OCI-LY7 (cell line): Measurements from ENCODE around the gene BRIP1.

ENCODE experiments used
- CTCF ChIP-seq: fragments of 200-600 bp; sonication (generic); conservative IDR thresholded peaks from 2 replicates; pipeline ENCODE4 v1.5.1; 2014; ENCODE audit warnings: mild to moderate bottlenecking, antibody characterized with exemption, low read length, moderate library complexity, mixed read lengths
- EZH2phosphoT487 ChIP-seq: fragments of 200-600 bp; sonication (generic); IDR thresholded peaks from 2 replicates; pipeline ENCODE4 v1.6.1; 2018; ENCODE audit warnings: low read depth, borderline replicate concordance, mild to moderate bottlenecking, mixed run types, antibody characterized with exemption, low read length, moderate library complexity, mixed read lengths

GRCh38 chr17:61749823-61750404 is 113.4 kb downstream of the BRIP1 start:
- TF ChIP-seq EZH2phosphoT487 (no peak), CTCF (no peak)
